Measurements from ENCODE around the gene LAMB2.

DNA sequence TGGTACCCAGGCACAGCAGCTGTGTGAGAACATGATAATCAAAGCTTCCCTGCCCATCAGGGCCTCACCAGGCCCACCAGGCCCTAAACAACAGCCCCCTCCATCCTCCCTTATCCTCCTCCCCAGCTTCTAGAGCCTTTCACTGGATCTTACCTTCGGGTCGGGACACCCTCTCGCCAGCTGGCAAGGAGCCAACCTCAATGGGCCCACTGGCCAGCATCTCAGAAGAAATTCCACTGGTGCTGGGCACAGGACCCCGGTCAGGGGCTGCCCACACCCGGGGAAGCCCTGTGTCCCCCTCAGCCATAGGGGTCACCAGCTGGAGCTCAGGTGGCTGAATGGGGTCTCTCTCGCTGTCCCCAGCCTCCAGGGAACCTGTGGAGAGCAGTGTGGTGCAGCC lies 21.5 kb downstream of the LAMB2 start:
- TF ChIP-seq, protein P1, sequence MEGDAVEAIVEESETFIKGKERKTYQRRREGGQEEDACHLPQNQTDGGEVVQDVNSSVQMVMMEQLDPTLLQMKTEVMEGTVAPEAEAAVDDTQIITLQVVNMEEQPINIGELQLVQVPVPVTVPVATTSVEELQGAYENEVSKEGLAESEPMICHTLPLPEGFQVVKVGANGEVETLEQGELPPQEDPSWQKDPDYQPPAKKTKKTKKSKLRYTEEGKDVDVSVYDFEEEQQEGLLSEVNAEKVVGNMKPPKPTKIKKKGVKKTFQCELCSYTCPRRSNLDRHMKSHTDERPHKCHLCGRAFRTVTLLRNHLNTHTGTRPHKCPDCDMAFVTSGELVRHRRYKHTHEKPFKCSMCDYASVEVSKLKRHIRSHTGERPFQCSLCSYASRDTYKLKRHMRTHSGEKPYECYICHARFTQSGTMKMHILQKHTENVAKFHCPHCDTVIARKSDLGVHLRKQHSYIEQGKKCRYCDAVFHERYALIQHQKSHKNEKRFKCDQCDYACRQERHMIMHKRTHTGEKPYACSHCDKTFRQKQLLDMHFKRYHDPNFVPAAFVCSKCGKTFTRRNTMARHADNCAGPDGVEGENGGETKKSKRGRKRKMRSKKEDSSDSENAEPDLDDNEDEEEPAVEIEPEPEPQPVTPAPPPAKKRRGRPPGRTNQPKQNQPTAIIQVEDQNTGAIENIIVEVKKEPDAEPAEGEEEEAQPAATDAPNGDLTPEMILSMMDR (IDR thresholded peaks at IDR 0.05 in 8 of 11, conservative IDR thresholded peaks at IDR 0.05 in 3 of 11): no peak
- TF ChIP-seq POLR2A (IDR thresholded peaks at IDR 0.05): no peak
